MM.1S (cell line): ENCODE measurements around the gene CCDC167.

ENCODE experiments used
- DNase-seq: peaks from one replicate; pipeline ENCODE4 v3.0.0-alpha.2; 2015
- H2AFZ ChIP-seq: fragments of 300-600 bp; sonication (generic); 2 replicates; pipeline ENCODE4 v1.6.0; 2016; ENCODE audit warnings: antibody characterized with exemption, low read length
- H3F3A ChIP-seq: fragments of 300-600 bp; sonication (generic); 2 replicates; pipeline ENCODE4 v1.6.1; 2016; ENCODE audit warnings: mild to moderate bottlenecking, antibody characterized with exemption, low read length, moderate library complexity, mixed read lengths; ENCODE audit not compliant: insufficient read depth
- H3K27ac ChIP-seq: fragments of 300-600 bp; sonication (generic); 2 replicates; pipeline ENCODE4 v1.5.1; 2016; ENCODE audit warnings: mild to moderate bottlenecking, low read length
- H3K27me3 ChIP-seq: fragments of 300-600 bp; sonication (generic); replicated peaks from 2 replicates; pipeline ENCODE4 v1.6.0; 2016; ENCODE audit warnings: low read length; ENCODE audit not compliant: insufficient read depth
- H3K36me3 ChIP-seq: fragments of 300-600 bp; sonication (generic); replicated peaks from 2 replicates; pipeline ENCODE4 v1.6.1; 2016; ENCODE audit warnings: mild to moderate bottlenecking, low read length, mixed read lengths; ENCODE audit not compliant: insufficient read depth
- H3K4me1 ChIP-seq: fragments of 300-600 bp; sonication (generic); 2 replicates; pipeline ENCODE4 v1.6.1; 2016; ENCODE audit warnings: low read length, mixed read lengths
- H3K4me2 ChIP-seq: fragments of 300-600 bp; sonication (generic); 2 replicates; pipeline ENCODE4 v1.6.0; 2016; ENCODE audit warnings: low read depth, low read length
- H3K4me3 ChIP-seq: fragments of 300-600 bp; sonication (generic); 2 replicates; pipeline ENCODE4 v1.5.1; 2016; ENCODE audit warnings: low read length, mixed read lengths
- H3K79me2 ChIP-seq: fragments of 300-600 bp; sonication (generic); 2 replicates; pipeline ENCODE4 v1.6.1; 2016; ENCODE audit warnings: mixed run types, low read length, mixed read lengths
- H3K9ac ChIP-seq: fragments of 300-600 bp; sonication (generic); 2 replicates; pipeline ENCODE4 v1.6.1; 2016; ENCODE audit warnings: low read length, mixed read lengths
- H3K9me2 ChIP-seq: fragments of 300-600 bp; sonication (generic); replicated peaks from 2 replicates; pipeline ENCODE4 v1.6.1; 2016; ENCODE audit warnings: mild to moderate bottlenecking, low read length, mixed read lengths; ENCODE audit not compliant: insufficient read depth
- H3K9me3 ChIP-seq: fragments of 300-600 bp; sonication (generic); replicated peaks from 2 replicates; pipeline ENCODE4 v1.6.1; 2016; ENCODE audit warnings: mild to moderate bottlenecking, low read length, mixed read lengths; ENCODE audit not compliant: insufficient read depth
- H4K20me1 ChIP-seq: fragments of 300-600 bp; sonication (generic); 2 replicates; pipeline ENCODE4 v1.6.1; 2016; ENCODE audit warnings: mild to moderate bottlenecking, low read length, moderate library complexity, mixed read lengths; ENCODE audit not compliant: insufficient read depth
- CTCF ChIP-seq: fragments of 300-600 bp; sonication (generic); IDR thresholded peaks from 2 replicates; pipeline ENCODE4 v1.5.1; 2016; ENCODE audit warnings: antibody characterized with exemption, low read length, mixed read lengths
- EZH2 ChIP-seq: fragments of 300-600 bp; sonication (generic); optimal IDR thresholded peaks from 2 replicates; pipeline ENCODE3; 2017; ENCODE audit warnings: low read depth, mild to moderate bottlenecking, antibody characterized with exemption, low read length, mixed read lengths
- EZH2phosphoT487 ChIP-seq: fragments of 300-600 bp; sonication (generic); IDR thresholded peaks from 2 replicates; pipeline ENCODE4 v1.6.1; 2018; ENCODE audit warnings: antibody characterized with exemption, low read length

CCDC167 gene

GRCh38 chr6:37499433-37500293 is at the start of gene CCDC167:
Gene CCDC167, minus strand, starts transcription at chr6:37499893. Its CDS starts 30 bp downstream, at chr6:37499863.
- H3K36me3 ChIP-seq: no peaks in the 10 kb centered on the region
- no peaks in the 10 kb centered on the region for H3K9me2 ChIP-seq
- H3K79me2 ChIP-seq: peaks cover 9% of the 10 kb centered on the region
- H3K4me2 ChIP-seq: peak within 1 kb of the TSS; percentile 89
- H3K27ac ChIP-seq: peak within 1 kb of the TSS; percentile 36; the same call in 1 of the 2 replicates
- no peaks in the 10 kb centered on the region for H3F3A ChIP-seq
- H3K27me3 ChIP-seq: no peaks in the 10 kb centered on the region
- peak within 1 kb of the TSS; percentile 88 for H3K9ac ChIP-seq
- no peaks in the 10 kb centered on the region for H3K9me3 ChIP-seq
- TF ChIP-seq EZH2 (no peak), CTCF (no peak), EZH2phosphoT487 (no peak)
- H4K20me1 ChIP-seq: no peaks in the 10 kb centered on the region
- H2AFZ ChIP-seq: peak within 1 kb of the TSS; percentile 76
- peak within 1 kb of the TSS; percentile 84 for H3K4me3 ChIP-seq
- peaks cover 5% of the 10 kb centered on the region; the same call in 1 of the 2 replicates for H3K4me1 ChIP-seq
- DNase-seq: peak; percentile 97

DNA sequence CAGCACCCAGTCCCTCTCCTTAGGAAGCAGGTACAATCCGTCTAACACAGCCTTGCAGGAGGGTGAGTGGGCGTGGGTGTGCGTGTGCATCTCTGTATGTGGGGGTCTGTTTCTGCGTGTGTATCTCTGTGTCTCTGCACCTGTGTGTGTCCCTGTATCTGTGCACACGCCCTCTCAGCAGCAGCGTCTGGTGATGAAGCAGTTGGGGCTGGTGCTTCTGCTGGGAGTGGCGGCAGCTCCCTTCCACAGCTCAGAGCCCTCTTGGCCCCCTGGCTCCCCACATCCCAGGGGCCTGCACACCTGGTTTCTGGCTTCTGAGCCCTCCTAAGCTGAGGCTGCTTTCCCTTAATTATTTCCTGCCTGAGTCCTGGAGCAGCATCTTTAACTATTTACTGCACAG is 49.5 kb upstream of the CCDC167 start:
- TF ChIP-seq EZH2phosphoT487 (no peak), CTCF (no peak), EZH2 (no peak)
- Histone ChIP-seq H3K4me3 (no peak overlapping the region), H3K36me3 (no peaks in the 10 kb centered on the region), H2AFZ (no peak overlapping the region), H3K79me2 (no peaks in the 10 kb centered on the region), H3K27me3 (no peaks in the 10 kb centered on the region), H3K4me1 (no peaks in the 10 kb centered on the region), H3K27ac (no peak overlapping the region), H3F3A (no peaks in the 10 kb centered on the region), H3K9me2 (no peaks in the 10 kb centered on the region), H3K9ac (no peak overlapping the region), H3K4me2 (no peak overlapping the region), H4K20me1 (no peaks in the 10 kb centered on the region), H3K9me3 (no peaks in the 10 kb centered on the region)
- no peak for DNase-seq

GRCh38 chr6:37548067-37548674 is 48.5 kb upstream of the CCDC167 start:
- Histone ChIP-seq H3K9me3 (no peaks in the 10 kb centered on the region), H3K4me3 (no peak overlapping the region), H3K4me2 (no peak overlapping the region), H3K79me2 (no peaks in the 10 kb centered on the region), H3K4me1 (no peaks in the 10 kb centered on the region), H3F3A (no peaks in the 10 kb centered on the region), H3K27ac (no peak overlapping the region), H3K9me2 (no peaks in the 10 kb centered on the region), H4K20me1 (no peaks in the 10 kb centered on the region), H3K27me3 (no peaks in the 10 kb centered on the region), H3K36me3 (no peaks in the 10 kb centered on the region), H2AFZ (no peak overlapping the region), H3K9ac (no peak overlapping the region)
- no peak for TF ChIP-seq CTCF
- no peak for TF ChIP-seq EZH2phosphoT487
- TF ChIP-seq EZH2: no peak
- no peak for DNase-seq
